A549 (cell line): ENCODE data around the gene SPSB2. TPM values are rescaled to one million over a fixed set of nuclear protein-coding genes. Genes with fewer than 3 reads are reported as not detected.

Source experiments
- ATAC-seq, 2 experiments: fragments of 200-7000 bp in 1 of 2; fragments of >200 bp in 1 of 2; cut with Nextera tagmentation in 1 of 2; cut with Tn5 transposase in 1 of 2; 3 replicates each; pipeline versions ENCODE4 v1.8.0 to v1.9.1; 2018 to 2020; ENCODE audit warnings: mild to moderate bottlenecking in 1 of 2, moderate library complexity in 1 of 2
- CTCF ChIA-PET: fragments of 300-600 bp; sonication (Branson Sonifier 250); formaldehyde crosslinking; extraction: SDS; loops from one replicate; lab custom pipeline; 2021; ENCODE audit warnings: antibody characterized with exemption, inconsistent platforms; lab: Yijun Ruan, JAX
- POLR2A ChIA-PET: fragments of 350-600 bp; formaldehyde crosslinking; extraction: SDS; loops from one replicate; lab custom pipeline; 2021; ENCODE audit warnings: antibody characterized with exemption, inconsistent platforms; lab: Yijun Ruan, JAX
- DNase-seq, 2 experiments: peaks; one replicate each; pipeline versions ENCODE4 v3.0.0 to v3.0.0-alpha.2; 2011 to 2016; ENCODE audit warnings: low read depth in 1 of 2, low spot score in 1 of 2
- FAIRE-seq: peaks from 2 replicates; lab custom pipeline; 2011; peaks lifted over from hg19 to GRCh38; lab: Jason Lieb, UNC
- H3K27ac ChIP-seq, 2 experiments: fragments of >200 bp; sonication (Bioruptor Twin); formaldehyde crosslinking; 3 replicates each; pipeline ENCODE4 v1.5.1; 2016 to 2017
- H3K4me1 ChIP-seq: fragments of >200 bp; sonication (Bioruptor Twin); formaldehyde crosslinking; 3 replicates; pipeline ENCODE4 v1.6.1; 2016
- H3K4me2 ChIP-seq: fragments of >200 bp; sonication (Bioruptor Twin); formaldehyde crosslinking; 3 replicates; pipeline ENCODE4 v1.6.1; 2016
- H3K4me3 ChIP-seq: fragments of >200 bp; sonication (Bioruptor Twin); formaldehyde crosslinking; 3 replicates; pipeline ENCODE4 v1.5.1; 2016
- H3K9me3 ChIP-seq: fragments of >200 bp; sonication (Bioruptor Twin); formaldehyde crosslinking; 3 replicates; pipeline ENCODE4 v1.6.1; 2016
- ATOH8 ChIP-seq: fragments of 250-450 bp; sonication (Bioruptor Pico); IDR thresholded peaks from 2 replicates; pipeline ENCODE4 v1.5.0; 2020; ENCODE audit warnings: low read depth, mild to moderate bottlenecking, moderate library complexity
- BHLHE40 ChIP-seq: IDR thresholded peaks from 2 replicates; pipeline ENCODE4 v1.6.1; 2012; ENCODE audit warnings: low read depth, low read length, inconsistent platforms
- CEBPB ChIP-seq, 2 experiments: fragments of >200 bp in 1 of 2; sonication (Bioruptor Twin) in 1 of 2; formaldehyde crosslinking in 1 of 2; IDR thresholded peaks; 2 replicates each; pipeline ENCODE4 v1.6.1; 2012 to 2016
- EHF ChIP-seq: fragments of 250-450 bp; sonication (Bioruptor Pico); IDR thresholded peaks from 2 replicates; pipeline ENCODE4 v1.5.0; 2020; ENCODE audit warnings: mild to moderate bottlenecking
- EP300 ChIP-seq, 2 experiments: fragments of >200 bp; sonication (Bioruptor Twin); formaldehyde crosslinking; IDR thresholded peaks; 2 replicates in 1 of 2; 3 replicates in 1 of 2; pipeline ENCODE4 v1.6.1; 2016 to 2017
- FOSL2 ChIP-seq, 2 experiments: fragments of 450-650 bp in 1 of 2; fragments of >200 bp in 1 of 2; sonication (Bioruptor Twin) in 1 of 2; formaldehyde crosslinking; IDR thresholded peaks; 2 replicates each; pipeline versions ENCODE4 v1.5.0 to v1.6.1; 2016 to 2020; ENCODE audit warnings: mild to moderate bottlenecking in 1 of 2, moderate library complexity in 1 of 2
- FOXS1 ChIP-seq: fragments of 250-450 bp; sonication (Bioruptor Pico); IDR thresholded peaks from 2 replicates; pipeline ENCODE4 v1.5.0; 2020; ENCODE audit warnings: mild to moderate bottlenecking, moderate library complexity
- HES2 ChIP-seq: fragments of >200 bp; sonication (Bioruptor Twin); formaldehyde crosslinking; IDR thresholded peaks from 2 replicates; pipeline ENCODE4 v1.6.1; 2016
- HMGXB4 ChIP-seq: fragments of 250-450 bp; sonication (Bioruptor Pico); IDR thresholded peaks from 2 replicates; pipeline ENCODE4 v1.5.0; 2021; ENCODE audit warnings: mild to moderate bottlenecking, moderate library complexity, borderline replicate concordance
- MAX ChIP-seq: IDR thresholded peaks from 2 replicates; pipeline ENCODE4 v1.6.1; 2012
- PBX3 ChIP-seq: IDR thresholded peaks from 2 replicates; pipeline ENCODE4 v1.6.1; 2012
- REST ChIP-seq: fragments of 200-600 bp; sonication (generic); IDR thresholded peaks from 2 replicates; pipeline ENCODE4 v1.6.1; 2016; ENCODE audit warnings: antibody characterized with exemption, mild to moderate bottlenecking, moderate library complexity
- RNF2 ChIP-seq: fragments of 200-600 bp; sonication (generic); IDR thresholded peaks from 2 replicates; pipeline ENCODE4 v1.6.1; 2016; ENCODE audit warnings: low read depth, mild to moderate bottlenecking, antibody characterized with exemption, moderate library complexity, borderline replicate concordance
- SREBF2 ChIP-seq: fragments of 450-650 bp; IDR thresholded peaks from 2 replicates; pipeline ENCODE4 v1.6.1; 2014; ENCODE audit warnings: mild to moderate bottlenecking, moderate library complexity
- USF2 ChIP-seq: fragments of 450-650 bp; IDR thresholded peaks from 2 replicates; pipeline ENCODE4 v1.6.1; 2014; ENCODE audit warnings: antibody characterized with exemption
- ZFP36 ChIP-seq: fragments of 450-650 bp; IDR thresholded peaks from 2 replicates; pipeline ENCODE4 v1.6.1; 2014; ENCODE audit warnings: borderline replicate concordance; ENCODE audit not compliant: partially characterized antibody
- ZNF302 ChIP-seq: fragments of 250-450 bp; sonication (Bioruptor Pico); IDR thresholded peaks from 2 replicates; pipeline ENCODE4 v1.9.0; 2021; ENCODE audit warnings: inconsistent platforms, mild to moderate bottlenecking, moderate library complexity
- ZSCAN20 ChIP-seq: fragments of 250-450 bp; sonication (Bioruptor Pico); IDR thresholded peaks from 2 replicates; pipeline ENCODE4 v1.8.0; 2022; ENCODE audit warnings: mild to moderate bottlenecking, moderate library complexity
- WGBS: methylation state at CpG from one replicate; pipeline ENCODE4 v1.1.6; 2017; ENCODE audit errors: missing lambda C conversion rate; 5-methylcytosine and 5-hydroxymethylcytosine counted together
- polyA plus RNA-seq, 4 experiments: library from polyadenylated mRNA; depleted of rRNA in 3 of 4; stranded (reverse); fragments of >200 nt; fragmentation: RNase III in 1 of 4; extraction: RNeasy Plus Mini Kit Qiagen cat#74134 plus additional on column Dnase treatment in 1 of 4; gene quantifications; 2 replicates in 3 of 4; 3 replicates in 1 of 4; pipeline ENCODE4 v1.2.3, GENCODE V29; 2011 to 2017

The SPSB2 gene
- polyA plus RNA-seq, 2 of the 4 experiments (the other 2 are of a cell fraction): 16.8 to 21.8 TPM

GRCh38 chr12:6855322-6855721 lies 17.8 kb downstream of the SPSB2 start:
- no peak overlapping the region for H3K27ac ChIP-seq
- no peak for TF ChIP-seq EP300 (IDR thresholded peaks at IDR 0.05)
- no peak for TF ChIP-seq HMGXB4 (CRISPR knock-in tag)
- TF ChIP-seq ZSCAN20 (CRISPR knock-in tag): no peak
- no peak for TF ChIP-seq HES2
- TF ChIP-seq FOSL2 (IDR thresholded peaks at IDR 0.05): no peak
- no peak for TF ChIP-seq FOSL2 (CRISPR knock-in tag; IDR thresholded peaks at IDR 0.05)
- TF ChIP-seq SREBF2: no peak
- TF ChIP-seq REST: no peak
- TF ChIP-seq ZFP36: no peak
- no peak for TF ChIP-seq FOXS1 (CRISPR knock-in tag)
- TF ChIP-seq CEBPB (IDR thresholded peaks at IDR 0.05): no peak
- TF ChIP-seq EHF (CRISPR knock-in tag): no peak
- TF ChIP-seq USF2: no peak
- no peak for TF ChIP-seq BHLHE40
- no peak for TF ChIP-seq ZNF302 (CRISPR knock-in tag)
- no peak for TF ChIP-seq PBX3
- no peak for TF ChIP-seq RNF2
- TF ChIP-seq MAX: no peak
- no peak for TF ChIP-seq ATOH8
- TF ChIP-seq, all 56 proteins: peak for 0
- Histone ChIP-seq H3K4me1 (peaks cover 16% of the 10 kb centered on the region), H3K4me2 (no peak overlapping the region), H3K4me3 (no peak overlapping the region), H3K9me3 (no peaks in the 10 kb centered on the region)
- ChIA-PET POLR2A (interaction anchor here (1.6 kb wide), 1 partner anchor 12 kb away, joined by 5 read pairs; the partner anchor contains the start of gene TPI1), CTCF (interaction anchor here (1.4 to 10.1 kb wide), 4 partner anchors 10 to 36 kb away, joined by 4 to 117 read pairs (median 46); partner anchors contain the start of genes SPSB2 and TPI1)
- no peak for FAIRE-seq
- no peak for ATAC-seq
- no peak for DNase-seq
- WGBS: 91% methylated on average over 14 of the region's 14 CpGs
